ENCODE measurements around the gene GOLGA8M.
"Not testable (repeated sequence)": the region's sequence is repeated elsewhere in the genome, so short reads cannot be mapped to it uniquely, and the experiment has no call there.

DNA sequence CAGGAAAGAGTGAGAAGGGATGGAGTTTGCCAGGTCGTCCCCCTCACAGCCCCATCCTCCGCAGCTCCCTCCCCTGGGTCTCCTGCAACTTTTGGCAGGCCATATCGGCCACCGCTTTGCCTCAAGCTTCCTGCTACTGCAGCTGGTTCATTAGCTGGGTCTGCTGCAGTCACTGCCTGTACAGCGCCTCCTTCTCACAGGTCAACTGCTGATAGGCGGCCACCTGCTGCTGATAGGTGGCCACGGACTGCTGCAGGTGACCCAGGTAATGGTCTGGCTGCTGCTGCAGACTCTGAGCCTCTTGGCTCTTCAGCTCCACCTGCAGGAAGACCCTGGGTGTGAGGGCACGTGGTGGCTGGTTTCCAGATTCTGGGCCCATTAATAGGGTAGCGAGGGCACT is 8.3 kb downstream of the GOLGA8M start:
- TF ChIP-seq, protein P1, sequence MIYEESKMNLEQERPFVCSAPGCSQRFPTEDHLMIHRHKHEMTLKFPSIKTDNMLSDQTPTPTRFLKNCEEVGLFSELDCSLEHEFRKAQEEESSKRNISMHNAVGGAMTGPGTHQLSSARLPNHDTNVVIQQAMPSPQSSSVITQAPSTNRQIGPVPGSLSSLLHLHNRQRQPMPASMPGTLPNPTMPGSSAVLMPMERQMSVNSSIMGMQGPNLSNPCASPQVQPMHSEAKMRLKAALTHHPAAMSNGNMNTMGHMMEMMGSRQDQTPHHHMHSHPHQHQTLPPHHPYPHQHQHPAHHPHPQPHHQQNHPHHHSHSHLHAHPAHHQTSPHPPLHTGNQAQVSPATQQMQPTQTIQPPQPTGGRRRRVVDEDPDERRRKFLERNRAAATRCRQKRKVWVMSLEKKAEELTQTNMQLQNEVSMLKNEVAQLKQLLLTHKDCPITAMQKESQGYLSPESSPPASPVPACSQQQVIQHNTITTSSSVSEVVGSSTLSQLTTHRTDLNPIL (CRISPR knock-in tag; IDR thresholded peaks at IDR 0.05; ENCODE audit: low read depth): not testable (repeated sequence)
- not testable (repeated sequence) for TF ChIP-seq PPARA (CRISPR knock-in tag; IDR thresholded peaks at IDR 0.05; ENCODE audit: borderline replicate concordance); ESRRG (CRISPR knock-in tag; IDR thresholded peaks at IDR 0.05); ZNF70 (CRISPR knock-in tag; IDR thresholded peaks at IDR 0.05); ZFP3 (CRISPR knock-in tag; IDR thresholded peaks at IDR 0.05); ARNTL (CRISPR knock-in tag; IDR thresholded peaks at IDR 0.05; ENCODE audit: borderline replicate concordance, low read depth); ZNF565 (CRISPR knock-in tag; conservative IDR thresholded peaks at IDR 0.05; ENCODE audit: low read depth); ZNF8 (CRISPR knock-in tag; IDR thresholded peaks at IDR 0.05); TCF4 (CRISPR knock-in tag; IDR thresholded peaks at IDR 0.05; ENCODE audit: borderline replicate concordance); ZFP30 (CRISPR knock-in tag; IDR thresholded peaks at IDR 0.05); TOX (CRISPR knock-in tag; IDR thresholded peaks at IDR 0.05; ENCODE audit: borderline replicate concordance)
- TF ChIP-seq, protein P2, sequence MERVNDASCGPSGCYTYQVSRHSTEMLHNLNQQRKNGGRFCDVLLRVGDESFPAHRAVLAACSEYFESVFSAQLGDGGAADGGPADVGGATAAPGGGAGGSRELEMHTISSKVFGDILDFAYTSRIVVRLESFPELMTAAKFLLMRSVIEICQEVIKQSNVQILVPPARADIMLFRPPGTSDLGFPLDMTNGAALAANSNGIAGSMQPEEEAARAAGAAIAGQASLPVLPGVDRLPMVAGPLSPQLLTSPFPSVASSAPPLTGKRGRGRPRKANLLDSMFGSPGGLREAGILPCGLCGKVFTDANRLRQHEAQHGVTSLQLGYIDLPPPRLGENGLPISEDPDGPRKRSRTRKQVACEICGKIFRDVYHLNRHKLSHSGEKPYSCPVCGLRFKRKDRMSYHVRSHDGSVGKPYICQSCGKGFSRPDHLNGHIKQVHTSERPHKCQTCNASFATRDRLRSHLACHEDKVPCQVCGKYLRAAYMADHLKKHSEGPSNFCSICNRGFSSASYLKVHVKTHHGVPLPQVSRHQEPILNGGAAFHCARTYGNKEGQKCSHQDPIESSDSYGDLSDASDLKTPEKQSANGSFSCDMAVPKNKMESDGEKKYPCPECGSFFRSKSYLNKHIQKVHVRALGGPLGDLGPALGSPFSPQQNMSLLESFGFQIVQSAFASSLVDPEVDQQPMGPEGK (CRISPR knock-in tag; IDR thresholded peaks at IDR 0.05; ENCODE audit: borderline replicate concordance): not testable (repeated sequence)

Measured in SK-N-SH treated with all-trans-retinoic acid at 6 μM for 48 hours (cell line).